Loucy (cell line): ENCODE measurements around the gene SMC3.

Experiments
- H2AFZ ChIP-seq: fragments of 200-600 bp; sonication (generic); 2 replicates; pipeline ENCODE4 v1.6.0; 2016; ENCODE audit warnings: antibody characterized with exemption, mild to moderate bottlenecking, low read length, moderate library complexity
- H3F3A ChIP-seq: fragments of 200-600 bp; 2 replicates; pipeline ENCODE4 v1.6.0; 2016; ENCODE audit warnings: antibody characterized with exemption, low read depth, mild to moderate bottlenecking
- H3K27me3 ChIP-seq: fragments of 200-600 bp; sonication (generic); 2 replicates; pipeline ENCODE4 v1.6.1; 2014; ENCODE audit warnings: low read length, mild to moderate bottlenecking; ENCODE audit not compliant: insufficient read depth, poor library complexity, severe bottlenecking
- H3K36me3 ChIP-seq: fragments of 200-600 bp; sonication (generic); 2 replicates; pipeline ENCODE4 v1.6.1; 2016; ENCODE audit warnings: low read length; ENCODE audit not compliant: insufficient read depth
- H3K4me1 ChIP-seq: fragments of 200-600 bp; sonication (generic); 2 replicates; pipeline ENCODE4 v1.5.1; 2014; ENCODE audit warnings: low read length, mild to moderate bottlenecking; ENCODE audit not compliant: insufficient read depth, poor library complexity, severe bottlenecking
- H3K4me2 ChIP-seq: fragments of 200-600 bp; sonication (generic); 2 replicates; pipeline ENCODE4 v1.6.0; 2014; ENCODE audit warnings: antibody characterized with exemption, low read length, low read depth, mild to moderate bottlenecking; ENCODE audit not compliant: poor library complexity, severe bottlenecking
- H3K4me3 ChIP-seq: fragments of 200-600 bp; sonication (generic); 2 replicates; pipeline ENCODE4 v1.5.1; 2014; ENCODE audit warnings: low read length, mild to moderate bottlenecking, mixed read lengths; ENCODE audit not compliant: poor library complexity, severe bottlenecking
- H3K79me2 ChIP-seq: fragments of 200-600 bp; sonication (generic); 2 replicates; pipeline ENCODE4 v1.6.1; 2014; ENCODE audit warnings: low read length; ENCODE audit not compliant: insufficient read depth
- H3K9ac ChIP-seq: fragments of 200-600 bp; sonication (generic); 2 replicates; pipeline ENCODE4 v1.6.0; 2014; ENCODE audit warnings: mild to moderate bottlenecking, low read depth, low read length, moderate library complexity; ENCODE audit not compliant: poor library complexity, severe bottlenecking
- H3K9me2 ChIP-seq: fragments of 200-600 bp; sonication (generic); replicated peaks from 2 replicates; pipeline ENCODE4 v1.6.1; 2016; ENCODE audit warnings: low read depth, low read length, mixed read lengths
- H3K9me3 ChIP-seq: fragments of 200-600 bp; sonication (generic); 2 replicates; pipeline ENCODE4 v1.6.1; 2014; ENCODE audit warnings: mild to moderate bottlenecking, antibody characterized with exemption, low read length, low read depth; ENCODE audit not compliant: insufficient read depth
- H4K20me1 ChIP-seq: fragments of 200-600 bp; sonication (generic); 2 replicates; pipeline ENCODE4 v1.6.0; 2014; ENCODE audit warnings: antibody characterized with exemption, low read length, mild to moderate bottlenecking; ENCODE audit not compliant: insufficient read depth, poor library complexity, severe bottlenecking
- CTCF ChIP-seq: fragments of 200-600 bp; sonication (generic); conservative IDR thresholded peaks from 2 replicates; pipeline ENCODE4 v1.5.1; 2014; ENCODE audit warnings: mild to moderate bottlenecking, antibody characterized with exemption, low read length
- EZH2phosphoT487 ChIP-seq: fragments of 200-600 bp; IDR thresholded peaks from 2 replicates; pipeline ENCODE4 v1.6.1; 2018; ENCODE audit warnings: antibody characterized with exemption, mild to moderate bottlenecking, moderate library complexity, borderline replicate concordance

SMC3 gene

GRCh38 chr10:110540031-110540430 is 27.5 kb upstream of the SMC3 start:
- Histone ChIP-seq H3K4me3 (no peak overlapping the region), H3F3A (no peaks in the 10 kb centered on the region), H3K27me3 (no peaks in the 10 kb centered on the region), H3K4me1 (peaks cover 16% of the 10 kb centered on the region), H3K36me3 (no peaks in the 10 kb centered on the region), H3K79me2 (no peaks in the 10 kb centered on the region), H3K9me3 (no peaks in the 10 kb centered on the region), H3K9ac (no peak overlapping the region), H4K20me1 (no peaks in the 10 kb centered on the region), H3K4me2 (no peak overlapping the region), H2AFZ (no peak overlapping the region), H3K9me2 (no peaks in the 10 kb centered on the region)
- TF ChIP-seq EZH2phosphoT487 (no peak), CTCF (no peak)

GRCh38 chr10:110544958-110545537 is 22.4 kb upstream of the SMC3 start:
- H3K4me1 ChIP-seq = no peaks in the 10 kb centered on the region
- H3K36me3 ChIP-seq = no peaks in the 10 kb centered on the region
- no peaks in the 10 kb centered on the region for H4K20me1 ChIP-seq
- no peaks in the 10 kb centered on the region for H3K27me3 ChIP-seq
- no peaks in the 10 kb centered on the region for H3K9me2 ChIP-seq
- TF ChIP-seq EZH2phosphoT487 (no peak), CTCF (no peak)
- no peak overlapping the region for H2AFZ ChIP-seq
- no peak overlapping the region for H3K4me2 ChIP-seq
- H3K9ac ChIP-seq = no peak overlapping the region
- H3K9me3 ChIP-seq = no peaks in the 10 kb centered on the region
- H3K79me2 ChIP-seq = no peaks in the 10 kb centered on the region
- H3F3A ChIP-seq = no peaks in the 10 kb centered on the region
- no peak overlapping the region for H3K4me3 ChIP-seq

GRCh38 chr10:110546077-110546476 is 21.4 kb upstream of the SMC3 start:
- H3K9me3 ChIP-seq = no peaks in the 10 kb centered on the region
- H3K9ac ChIP-seq = no peak overlapping the region
- H3K4me1 ChIP-seq = no peaks in the 10 kb centered on the region
- no peaks in the 10 kb centered on the region for H3K36me3 ChIP-seq
- H3F3A ChIP-seq = no peaks in the 10 kb centered on the region
- no peaks in the 10 kb centered on the region for H3K79me2 ChIP-seq
- H3K4me2 ChIP-seq = no peak overlapping the region
- TF ChIP-seq EZH2phosphoT487 (no peak), CTCF (no peak)
- no peaks in the 10 kb centered on the region for H4K20me1 ChIP-seq
- H3K4me3 ChIP-seq = no peak overlapping the region
- H2AFZ ChIP-seq = no peak overlapping the region
- H3K27me3 ChIP-seq = no peaks in the 10 kb centered on the region
- no peaks in the 10 kb centered on the region for H3K9me2 ChIP-seq
